HCT116 (cell line): Measurements from ENCODE around the gene PTPRCAP. TPM values are rescaled to one million over a fixed set of nuclear protein-coding genes. Genes with fewer than 3 reads are reported as not detected.

Experiments used
- ATAC-seq: fragments of 200-7000 bp; cut with Tn5 transposase; 2 replicates; pipeline ENCODE4 v1.9.1; 2020; ENCODE audit warnings: mild to moderate bottlenecking, moderate library complexity
- BruUV-seq: library from RNA; stranded (reverse); fragments of 400-500 nt; replicated peaks from 2 replicates; lab custom pipeline; 2021; lab: Mats Ljungman, UMichigan
- CTCF ChIA-PET: fragments of 300-600 bp; sonication (Branson Sonifier 250); formaldehyde crosslinking; loops from one replicate; lab custom pipeline; 2021; ENCODE audit warnings: antibody characterized with exemption; lab: Charles Lee
- POLR2A ChIA-PET: fragments of 300-600, 350-600 bp; sonication (Branson Sonifier 250); formaldehyde crosslinking; loops from one replicate; lab custom pipeline; 2021; ENCODE audit warnings: antibody characterized with exemption; lab: Charles Lee
- RAD21 ChIA-PET, 2 experiments: fragments of 300-600 bp; sonication (Branson Sonifier 250); formaldehyde crosslinking; loops; one replicate each; lab custom pipeline; 2023; ENCODE audit warnings: low total read pairs in 2 of 2; ENCODE audit not compliant: uncharacterized antibody in 2 of 2, unreplicated experiment in 2 of 2, low non-redundant PET in 1 of 2; lab: Charles Lee
- DNase-seq: peaks from one replicate; pipeline ENCODE4 v3.0.0-alpha.2; 2010; ENCODE audit warnings: low read depth, low spot score
- H2AFZ ChIP-seq: fragments of 200-600 bp; shearing (Covaris generic), sonication (generic); 2 replicates; pipeline ENCODE4 v1.6.1; 2017; ENCODE audit warnings: low read depth, mixed run types, mixed read lengths, antibody characterized with exemption, low read length; ENCODE audit not compliant: poor library complexity, severe bottlenecking
- H3K27ac ChIP-seq: 2 replicates; pipeline ENCODE4 v1.5.1; 2012; ENCODE audit warnings: low read depth, low read length
- H3K27me3 ChIP-seq: fragments of 200-600 bp; sonication (generic); 2 replicates; pipeline ENCODE4 v1.6.1; 2016; ENCODE audit warnings: mixed run types, low read length, mixed read lengths; ENCODE audit not compliant: insufficient read depth
- H3K36me3 ChIP-seq, 2 experiments: fragments of 200-500 bp in 1 of 2; fragments of 200-600 bp in 1 of 2; sonication (Bioruptor generic) in 1 of 2; sonication (generic) in 1 of 2; 2 replicates each; pipeline versions ENCODE4 v1.5.1 to v1.6.1; 2014 to 2016; ENCODE audit warnings: low read length in 2 of 2, inconsistent platforms in 1 of 2, mixed read lengths in 1 of 2, mixed run types in 1 of 2; ENCODE audit not compliant: insufficient read depth in 2 of 2, control insufficient read depth in 1 of 2
- H3K4me1 ChIP-seq, 2 experiments: fragments of 200-600 bp in 1 of 2; sonication (generic) in 1 of 2; 2 replicates each; pipeline versions ENCODE4 v1.5.1 to v1.6.1; 2012 to 2017; ENCODE audit warnings: low read length in 2 of 2, inconsistent platforms in 1 of 2, mild to moderate bottlenecking in 1 of 2, mixed read lengths in 1 of 2, mixed run types in 1 of 2, moderate library complexity in 1 of 2; ENCODE audit not compliant: insufficient read depth in 2 of 2, control insufficient read depth in 1 of 2
- H3K4me2 ChIP-seq: fragments of 200-600 bp; sonication (generic); 2 replicates; pipeline ENCODE4 v1.6.1; 2017; ENCODE audit warnings: mixed run types, low read length, mixed read lengths
- H3K4me3 ChIP-seq, 2 experiments: fragments of 200-600 bp in 1 of 2; sonication (generic) in 1 of 2; replicated peaks in 1 of 2; 2 replicates each; pipeline ENCODE4 v1.5.1; 2011 to 2016; ENCODE audit warnings: low read length in 2 of 2, control low read depth in 1 of 2, low read depth in 1 of 2, mild to moderate bottlenecking in 1 of 2, mixed read lengths in 1 of 2, mixed run types in 1 of 2
- H3K79me2 ChIP-seq: fragments of 200-600 bp; sonication (generic); 2 replicates; pipeline ENCODE4 v1.6.1; 2017; ENCODE audit warnings: mild to moderate bottlenecking, mixed run types, low read length, moderate library complexity, mixed read lengths; ENCODE audit not compliant: insufficient read depth
- H3K9ac ChIP-seq: fragments of 200-600 bp; sonication (generic); 2 replicates; pipeline ENCODE4 v1.6.1; 2016; ENCODE audit warnings: low read length, mixed read lengths
- H3K9me2 ChIP-seq: fragments of 200-600 bp; sonication (generic), shearing (Covaris generic); 2 replicates; pipeline ENCODE4 v1.6.1; 2017; ENCODE audit warnings: mixed run types, mild to moderate bottlenecking, moderate library complexity; ENCODE audit not compliant: insufficient read depth
- H3K9me3 ChIP-seq, 2 experiments: fragments of 200-500 bp in 1 of 2; fragments of 200-600 bp in 1 of 2; sonication (Bioruptor generic) in 1 of 2; sonication (generic) in 1 of 2; 2 replicates each; pipeline ENCODE4 v1.6.1; 2014 to 2017; ENCODE audit warnings: low read length in 2 of 2, mixed read lengths in 2 of 2, inconsistent platforms in 1 of 2, low read depth in 1 of 2, mild to moderate bottlenecking in 1 of 2, mixed run types in 1 of 2, moderate library complexity in 1 of 2; ENCODE audit not compliant: control insufficient read depth in 1 of 2, insufficient read depth in 1 of 2
- H4K20me1 ChIP-seq: fragments of 200-600 bp; sonication (generic), shearing (Covaris generic); 2 replicates; pipeline ENCODE4 v1.6.1; 2017; ENCODE audit warnings: mixed run types, mild to moderate bottlenecking, moderate library complexity; ENCODE audit not compliant: insufficient read depth
- CBX3 ChIP-seq: IDR thresholded peaks from 2 replicates; pipeline ENCODE4 v1.6.1; 2012; ENCODE audit warnings: low read depth
- EGR1 ChIP-seq: IDR thresholded peaks from 2 replicates; pipeline ENCODE4 v1.6.1; 2012; ENCODE audit warnings: low read depth
- ELF1 ChIP-seq: IDR thresholded peaks from 2 replicates; pipeline ENCODE4 v1.6.1; 2012; ENCODE audit warnings: low read depth, borderline replicate concordance
- EZH2phosphoT487 ChIP-seq: fragments of 200-600 bp; IDR thresholded peaks from 2 replicates; pipeline ENCODE4 v1.6.1; 2018; ENCODE audit warnings: antibody characterized with exemption, borderline replicate concordance
- FOSL1 ChIP-seq: IDR thresholded peaks from 2 replicates; pipeline ENCODE4 v1.6.1; 2012; ENCODE audit warnings: low read depth
- POLR2A ChIP-seq: IDR thresholded peaks from 2 replicates; pipeline ENCODE4 v1.7.0; 2011; ENCODE audit warnings: borderline replicate concordance; ENCODE audit not compliant: insufficient read depth, insufficient read length; ENCODE audit errors: extremely low read depth
- SRF ChIP-seq: IDR thresholded peaks from 2 replicates; pipeline ENCODE4 v1.6.1; 2012; ENCODE audit warnings: low read depth
- TCF7L2 ChIP-seq: IDR thresholded peaks from 2 replicates; pipeline ENCODE4 v1.7.0; 2011; ENCODE audit warnings: borderline replicate concordance, inconsistent platforms; ENCODE audit not compliant: insufficient read depth, insufficient read length; ENCODE audit errors: extremely low read depth
- YY1 ChIP-seq: IDR thresholded peaks from 2 replicates; pipeline ENCODE4 v1.6.1; 2011; ENCODE audit warnings: low read length, low read depth, moderate library complexity, mild to moderate bottlenecking; ENCODE audit not compliant: insufficient replicate concordance; ENCODE audit errors: extremely low read depth
- ZFX ChIP-seq: fragments of 450-650 bp; IDR thresholded peaks from 2 replicates; pipeline ENCODE4 v1.6.1; 2017
- ZNF274 ChIP-seq: fragments of 200-500 bp; sonication (Bioruptor generic); IDR thresholded peaks from 2 replicates; pipeline ENCODE4 v1.6.1; 2014; ENCODE audit warnings: mild to moderate bottlenecking, low read depth, low read length, inconsistent platforms
- intact Hi-C: fragments of 100-400 bp; cut with micrococcal nuclease; formaldehyde crosslinking; loops from 2 replicates; pipeline ENCODE4 v1.10.0; 2022
- total RNA-seq: library from RNA; stranded (reverse); gene quantifications from one replicate; pipeline ENCODE4 v1.2.1, GENCODE V29; 2021; ENCODE audit not compliant: unreplicated experiment
- TF ChIP-seq, protein P1 (sequence below): IDR thresholded peaks from 2 replicates; pipeline ENCODE4 v1.6.1; 2012

Gene PTPRCAP
- total RNA-seq, 1 experiment from 2014 or later: 1.4 TPM

- H3K9ac ChIP-seq: no peak overlapping the region
- peaks cover 28% of the 10 kb centered on the region for H3K79me2 ChIP-seq
- no peak for DNase-seq
- H3K4me3 ChIP-seq: no peak overlapping the region
- ChIA-PET RAD21 (no interaction called here), CTCF (no interaction called here)
- intact Hi-C loops: no loop called here
- H3K9me3 ChIP-seq: no peaks in the 10 kb centered on the region
- no peak overlapping the region for H3K27ac ChIP-seq
- H2AFZ ChIP-seq: no peak overlapping the region
- no peaks in the 10 kb centered on the region for H4K20me1 ChIP-seq
- no peak for ATAC-seq
- peaks cover 12 to 19% of the 10 kb centered on the region in 2 experiments for H3K4me1 ChIP-seq
- no TSS peak for BruUV-seq
- no peaks in the 10 kb centered on the region for H3K9me2 ChIP-seq
- no peaks in the 10 kb centered on the region for H3K27me3 ChIP-seq
- TF ChIP-seq FOSL1: no peak
- no peak for TF ChIP-seq ELF1
- TF ChIP-seq ZFX: no peak
- TF ChIP-seq POLR2A: no peak
- no peak for TF ChIP-seq YY1
- TF ChIP-seq EZH2phosphoT487: no peak
- TF ChIP-seq, protein P1, sequence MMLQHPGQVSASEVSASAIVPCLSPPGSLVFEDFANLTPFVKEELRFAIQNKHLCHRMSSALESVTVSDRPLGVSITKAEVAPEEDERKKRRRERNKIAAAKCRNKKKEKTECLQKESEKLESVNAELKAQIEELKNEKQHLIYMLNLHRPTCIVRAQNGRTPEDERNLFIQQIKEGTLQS: no peak
- no peak for TF ChIP-seq CBX3
- no peak for TF ChIP-seq ZNF274
- TF ChIP-seq SRF: no peak
- no peak for TF ChIP-seq TCF7L2
- no peak for TF ChIP-seq EGR1
- TF ChIP-seq, all 23 proteins: peak for 0
- Histone ChIP-seq H3K4me2 (no peak overlapping the region), H3K36me3 (peaks cover 13 to 37% of the 10 kb centered on the region in 2 experiments; a peak in 3 of 4 replicates)
- POLR2A ChIA-PET: no interaction called here
Measured at GRCh38 chr11:67397536-67397935, 39.9 kb downstream of the PTPRCAP start.
